Measurements from ENCODE around the gene SPACA9.

DNA sequence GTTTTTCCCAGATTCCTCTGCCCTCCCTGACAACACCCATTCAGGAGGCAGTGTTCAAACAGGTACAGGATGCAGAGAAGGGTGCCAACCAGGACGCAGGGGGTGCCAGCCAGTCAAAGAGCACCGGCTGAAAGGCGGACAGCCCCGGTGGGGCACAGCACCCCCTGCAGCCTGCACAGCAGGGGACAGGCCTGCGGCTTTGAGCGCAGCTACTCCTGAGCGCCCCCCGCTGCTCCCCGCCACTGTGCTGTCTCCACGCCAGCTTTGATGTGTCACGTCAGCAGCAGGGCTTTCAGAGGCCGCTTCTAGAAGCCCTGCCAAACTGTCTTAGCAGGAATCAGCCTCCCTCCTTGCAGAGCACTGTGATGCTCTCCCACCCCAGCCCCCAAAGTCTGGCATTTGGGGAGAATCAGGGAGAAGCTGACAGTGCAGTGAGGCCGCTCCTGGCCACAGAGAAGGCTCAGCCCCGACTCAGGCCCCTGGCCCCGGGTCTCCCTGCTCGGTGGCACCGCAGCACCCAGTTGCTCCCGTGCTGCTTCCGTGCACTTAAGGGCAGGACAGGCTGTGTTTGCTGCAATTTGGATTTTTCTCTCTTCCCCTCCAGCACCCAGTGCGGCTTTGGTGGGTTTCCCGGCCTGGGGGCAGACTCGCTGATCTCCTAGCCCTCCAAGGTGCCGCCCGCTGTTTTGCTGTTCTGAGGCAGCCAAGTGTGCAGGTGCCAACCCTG, 20.9 kb upstream of the SPACA9 start:
- TF ChIP-seq CTCF (IDR thresholded peaks at IDR 0.05) (no peak), POLR2A (IDR thresholded peaks at IDR 0.05) (no peak)

Measured in uterus (tissue), 2 donors.